AG09319 (cell line): ENCODE results near the gene TDRD9.
"Not testable (repeated sequence)": the region's sequence is repeated elsewhere in the genome, so short reads cannot be mapped to it uniquely, and the experiment has no call there.

Experiments
- DNase-seq: peaks from one replicate; pipeline ENCODE4 v3.0.0-alpha.2; 2010; ENCODE audit warnings: low read depth; ENCODE audit errors: extremely low read depth
- TF ChIP-seq, protein P1 (sequence below): IDR thresholded peaks from 2 replicates; pipeline ENCODE4 v1.5.1; 2011; ENCODE audit warnings: low read depth, mild to moderate bottlenecking, inconsistent platforms, low read length, moderate library complexity

The TDRD9 gene

DNA sequence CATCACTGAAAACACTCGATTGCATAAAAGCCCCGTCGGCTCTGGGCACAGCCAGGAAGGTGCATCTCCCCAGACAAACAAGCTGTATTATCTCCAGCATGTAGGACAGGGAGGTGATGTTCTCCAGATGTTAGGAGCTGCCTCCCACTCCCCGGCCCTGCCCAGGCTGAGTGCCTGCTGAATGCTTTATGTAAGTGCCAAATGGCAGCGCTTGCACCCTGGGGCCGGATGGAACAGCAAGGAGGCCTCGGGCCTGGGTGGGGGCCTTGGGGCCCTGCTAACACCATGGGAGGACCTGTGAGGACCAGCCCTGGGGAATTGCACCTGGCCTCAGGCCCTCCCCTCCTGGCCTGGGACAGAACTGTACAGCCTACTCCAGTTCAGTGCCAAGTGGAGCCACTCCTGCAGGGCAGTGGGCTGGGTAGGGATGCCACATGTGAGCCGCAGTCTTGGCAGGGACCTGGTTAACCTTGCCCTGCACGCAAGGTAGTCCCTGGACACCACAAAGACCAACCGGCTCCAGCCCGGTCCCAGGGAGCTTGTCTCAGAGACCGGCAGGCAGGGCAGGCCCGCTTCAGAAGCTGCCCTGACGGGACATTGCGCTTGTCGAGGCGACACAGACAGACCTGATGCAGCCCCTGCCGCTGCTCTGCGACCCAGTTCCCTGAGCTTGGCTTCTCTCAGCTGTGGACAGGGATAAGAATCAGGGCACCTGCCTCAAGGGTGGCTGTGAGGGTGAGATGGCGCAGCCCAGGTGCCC is 45.6 kb upstream of the TDRD9 start:
- no peak for DNase-seq
- TF ChIP-seq, protein P1, sequence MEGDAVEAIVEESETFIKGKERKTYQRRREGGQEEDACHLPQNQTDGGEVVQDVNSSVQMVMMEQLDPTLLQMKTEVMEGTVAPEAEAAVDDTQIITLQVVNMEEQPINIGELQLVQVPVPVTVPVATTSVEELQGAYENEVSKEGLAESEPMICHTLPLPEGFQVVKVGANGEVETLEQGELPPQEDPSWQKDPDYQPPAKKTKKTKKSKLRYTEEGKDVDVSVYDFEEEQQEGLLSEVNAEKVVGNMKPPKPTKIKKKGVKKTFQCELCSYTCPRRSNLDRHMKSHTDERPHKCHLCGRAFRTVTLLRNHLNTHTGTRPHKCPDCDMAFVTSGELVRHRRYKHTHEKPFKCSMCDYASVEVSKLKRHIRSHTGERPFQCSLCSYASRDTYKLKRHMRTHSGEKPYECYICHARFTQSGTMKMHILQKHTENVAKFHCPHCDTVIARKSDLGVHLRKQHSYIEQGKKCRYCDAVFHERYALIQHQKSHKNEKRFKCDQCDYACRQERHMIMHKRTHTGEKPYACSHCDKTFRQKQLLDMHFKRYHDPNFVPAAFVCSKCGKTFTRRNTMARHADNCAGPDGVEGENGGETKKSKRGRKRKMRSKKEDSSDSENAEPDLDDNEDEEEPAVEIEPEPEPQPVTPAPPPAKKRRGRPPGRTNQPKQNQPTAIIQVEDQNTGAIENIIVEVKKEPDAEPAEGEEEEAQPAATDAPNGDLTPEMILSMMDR, result no peak

GRCh38 chr14:103883263-103883523 is 45.1 kb upstream of the TDRD9 start:
- TF ChIP-seq, protein P1, result no peak
- no peak for DNase-seq

GRCh38 chr14:103884854-103885253 is 43.4 kb upstream of the TDRD9 start:
- TF ChIP-seq, protein P1, result no peak
- DNase-seq, result no peak

- TF ChIP-seq, protein P1, result no peak
- no peak for DNase-seq
Observed at GRCh38 chr14:103885509-103885932, 42.7 kb upstream of the TDRD9 start.

DNA sequence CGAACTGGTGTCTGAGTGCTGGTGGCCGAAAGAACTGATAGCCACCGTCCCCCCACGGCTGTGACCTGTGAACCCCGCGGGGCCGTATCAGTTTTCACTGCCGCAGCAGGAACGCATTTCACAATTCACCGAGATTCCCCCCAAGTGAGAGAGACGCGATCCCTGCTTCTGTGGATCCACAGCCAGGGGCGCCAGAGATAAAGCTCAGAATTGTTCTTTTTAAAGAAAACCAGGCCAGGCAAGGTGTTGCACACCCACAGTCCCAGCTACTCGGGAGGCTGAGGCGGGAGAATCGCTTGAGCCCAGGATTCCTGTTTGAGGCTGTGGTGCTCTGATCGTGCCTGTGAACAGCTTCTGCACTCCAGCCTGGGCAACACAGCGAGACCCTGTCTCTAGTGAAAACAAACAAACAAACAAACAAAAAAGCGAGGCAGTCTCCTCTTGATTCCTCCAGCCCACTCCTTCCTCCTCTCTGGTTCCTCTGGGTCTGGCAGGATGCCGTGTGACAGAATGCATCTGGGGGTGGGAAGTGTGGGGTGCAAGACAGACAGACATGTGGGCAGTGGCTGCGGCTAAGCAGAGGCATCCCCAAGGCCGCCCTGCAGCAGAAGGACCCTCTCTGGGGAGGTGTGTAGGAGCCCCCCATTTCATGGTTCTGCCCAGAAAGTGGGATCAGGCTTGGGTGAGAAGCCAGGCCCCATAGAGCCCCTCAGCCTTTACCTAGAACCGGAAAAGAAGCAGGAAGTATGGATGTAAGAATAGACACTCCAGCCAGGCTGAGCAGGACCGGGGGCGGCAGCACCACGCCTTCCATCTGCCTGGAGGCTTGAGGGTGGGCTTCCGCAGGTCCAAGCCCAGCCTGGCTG is 41.7 kb upstream of the TDRD9 start:
- TF ChIP-seq, protein P1, result no peak
- DNase-seq, result no peak

GRCh38 chr14:103887170-103887501 is 41.1 kb upstream of the TDRD9 start:
- TF ChIP-seq, protein P1, result no peak
- no peak for DNase-seq

DNA sequence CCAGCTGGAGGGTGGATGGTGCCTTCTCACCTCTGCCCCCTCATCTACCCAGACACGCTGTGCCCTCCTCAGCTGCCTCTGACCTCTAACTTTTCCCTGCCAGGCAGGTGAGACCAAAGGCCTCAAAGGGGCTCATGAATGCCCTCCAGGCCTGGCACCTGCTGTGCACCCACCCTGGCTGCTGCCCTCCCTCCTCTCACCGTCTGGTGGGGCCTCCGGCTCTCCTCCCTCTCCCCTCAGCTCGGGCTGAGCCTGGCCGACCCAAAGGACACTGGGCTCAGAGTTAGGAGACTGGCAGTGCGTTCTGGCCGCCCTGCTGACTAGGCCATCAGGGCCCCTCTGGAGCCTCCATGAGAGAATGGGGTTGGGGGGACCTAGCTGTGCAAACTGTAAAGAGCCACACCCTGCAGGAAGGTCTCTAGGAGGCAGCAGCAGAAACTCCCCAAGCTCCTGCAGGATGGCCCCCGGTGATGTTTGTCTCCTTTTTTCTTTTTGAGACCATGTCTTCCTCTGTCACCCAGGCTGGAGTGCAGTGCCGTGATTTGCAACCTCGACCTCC is 40.6 kb upstream of the TDRD9 start:
- TF ChIP-seq, protein P1, result no peak

DNA sequence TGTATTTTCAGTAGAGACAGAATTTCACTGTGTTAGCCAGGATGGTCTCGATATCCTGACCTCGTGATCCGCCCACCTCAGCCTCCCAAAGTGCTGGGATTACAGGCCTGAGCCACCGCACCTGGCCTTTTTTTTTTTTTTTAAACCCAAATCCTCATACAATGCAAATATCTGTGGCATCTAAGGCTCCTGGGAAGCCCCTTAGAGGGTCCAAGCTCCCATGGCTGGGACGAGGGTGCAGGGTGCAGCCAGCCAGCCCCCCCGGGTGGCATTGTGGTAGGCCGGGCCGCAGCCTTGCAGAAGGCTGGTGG is 39.3 kb upstream of the TDRD9 start:
- not testable (repeated sequence) for DNase-seq

More for the DNA sequence above, 40.6 kb upstream of the TDRD9 start:
- no peak for DNase-seq
